ENCODE results near the gene GRK1.

The GRK1 gene

DNA sequence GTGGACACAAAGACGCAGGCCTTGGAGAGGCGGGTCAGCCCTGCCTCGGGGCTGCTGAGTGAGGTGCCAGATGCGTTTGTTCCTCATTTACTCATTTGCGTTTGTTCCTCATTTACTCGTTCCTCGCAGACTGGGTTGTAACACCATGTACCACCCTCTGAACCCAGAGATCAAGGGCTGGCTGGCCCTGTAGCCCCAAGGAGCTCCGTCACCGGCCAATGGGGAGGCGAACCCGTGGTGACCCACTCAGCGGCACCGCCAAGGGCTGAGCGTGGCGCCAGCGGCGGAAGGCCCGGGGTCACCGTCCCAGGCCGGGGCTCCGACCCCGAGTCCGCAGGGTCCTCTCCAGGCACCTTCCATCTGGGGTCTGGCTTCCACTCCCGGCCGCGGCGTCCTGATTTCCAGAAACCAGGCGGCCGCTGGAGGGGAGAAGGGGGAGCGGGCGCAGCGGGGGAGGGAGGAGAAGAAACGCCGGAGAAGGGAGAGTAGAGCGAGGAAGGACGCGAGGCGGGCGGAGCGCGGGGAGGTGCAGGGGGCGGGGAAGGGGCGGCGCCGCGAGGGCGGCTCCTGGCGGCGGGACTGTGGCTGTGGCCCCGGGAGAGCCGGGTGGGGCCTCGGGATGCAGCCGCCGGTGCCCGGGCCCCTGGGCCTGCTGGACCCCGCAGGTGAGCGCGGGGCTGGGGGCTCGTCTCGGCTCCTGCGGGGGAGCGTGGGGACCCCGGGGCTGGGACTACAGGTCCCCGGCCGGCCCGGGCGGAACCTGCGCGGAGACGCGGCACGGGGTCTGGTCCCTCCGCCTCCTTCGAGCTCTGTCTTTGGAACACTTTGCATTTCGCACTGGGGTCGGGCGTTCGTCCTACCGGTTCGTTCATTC, 91.9 kb downstream of the GRK1 start, which contains the start of gene TMEM255B:
TMEM255B (plus strand) TSS at position 576 of the 874 bp plus-strand sequence; CDS start at position 620, 44 bp downstream.
- DNase-seq (ENCODE audit: low spot score): peak; percentile 65

DNA sequence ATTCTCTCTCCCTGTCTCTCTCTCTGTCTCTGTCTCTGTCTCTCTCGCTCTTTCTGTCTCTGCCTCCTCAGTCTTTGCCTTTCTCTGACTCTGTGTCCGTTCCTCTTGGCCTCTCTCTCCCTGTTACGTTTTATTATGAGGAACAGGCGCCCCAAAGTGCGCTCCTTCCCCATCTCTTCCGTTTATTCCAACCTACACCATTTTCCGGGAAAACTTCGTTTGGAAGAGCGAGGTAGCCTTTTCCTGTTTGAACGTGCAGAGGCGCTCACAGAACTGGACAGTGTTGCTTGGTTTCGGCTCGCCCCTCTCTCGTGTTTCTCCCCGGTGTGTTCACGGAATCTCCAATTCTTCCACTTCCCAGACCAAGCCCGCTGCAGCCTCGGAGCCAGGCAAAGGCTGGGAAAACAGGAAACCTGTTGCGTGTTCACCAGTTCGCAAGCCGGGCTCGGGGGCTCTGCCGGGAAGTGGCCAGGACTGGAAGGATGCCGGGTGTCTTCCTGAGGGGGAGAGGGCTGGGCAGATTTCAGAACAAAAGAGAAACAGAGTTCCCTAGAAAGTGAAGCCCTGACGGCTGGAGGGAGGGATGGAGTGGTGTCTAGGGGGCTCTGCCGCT, 92.6 kb downstream of the GRK1 start:
- DNase-seq (ENCODE audit: low spot score): no peak

DNA sequence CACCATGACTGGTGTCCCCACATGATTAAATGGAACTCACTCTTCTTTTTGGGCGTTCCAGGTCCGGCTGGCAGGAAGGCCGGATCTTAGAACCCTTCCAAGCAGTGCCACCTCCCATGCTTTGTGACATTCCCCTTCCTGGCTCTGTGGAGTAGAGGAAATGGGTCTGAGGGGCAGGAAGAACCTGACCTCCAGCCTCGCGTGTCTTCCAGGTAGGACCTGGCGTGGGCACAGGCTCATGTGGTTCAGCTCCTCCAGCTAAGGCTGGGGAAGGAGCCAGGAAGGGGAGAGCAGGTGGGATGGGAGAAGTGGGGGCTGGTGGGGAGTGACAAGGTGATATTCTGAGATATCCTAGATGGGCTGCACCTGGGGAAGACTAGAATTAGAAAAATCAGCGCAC, 94.1 kb downstream of the GRK1 start:
- DNase-seq (ENCODE audit: low spot score): no peak

DNA sequence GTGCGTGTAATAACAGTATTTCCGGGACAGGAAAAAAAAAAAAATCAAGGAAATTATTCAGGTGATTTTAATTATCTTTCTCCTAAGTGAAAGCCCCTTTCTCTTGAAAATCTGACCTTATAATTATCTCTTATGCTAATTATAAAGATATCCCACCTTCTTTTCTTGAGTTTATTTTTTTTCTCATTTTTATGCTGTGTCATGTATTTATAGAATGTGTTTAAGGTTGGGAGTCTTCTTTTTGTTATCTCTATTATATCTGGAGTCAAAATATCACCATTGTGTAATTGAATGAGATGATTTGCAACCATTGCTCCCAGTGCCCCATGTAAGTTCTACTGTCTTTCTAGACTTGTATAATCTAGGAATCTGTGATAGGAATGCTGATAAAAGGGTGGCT, 95.1 kb downstream of the GRK1 start:
- DNase-seq (ENCODE audit: low spot score): no peak

DNA sequence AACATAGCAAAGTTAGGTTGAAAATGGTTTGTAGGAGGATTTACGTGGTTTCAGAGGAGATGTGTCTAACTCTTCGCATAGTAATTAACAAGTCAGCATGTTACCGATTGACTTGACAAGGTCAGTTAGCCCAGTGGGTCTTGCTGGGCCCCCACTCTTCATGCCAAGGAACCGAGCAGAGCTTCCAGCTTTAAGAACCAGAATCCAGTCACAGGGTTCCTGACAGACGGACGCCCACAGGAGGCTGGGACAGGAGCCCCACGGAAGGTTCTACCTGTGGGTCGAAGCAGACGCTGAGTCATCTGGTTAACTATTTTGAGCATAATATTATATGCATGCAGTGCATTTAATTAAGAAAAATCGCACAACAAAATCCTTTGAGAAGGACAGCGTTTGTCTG, 95.5 kb downstream of the GRK1 start:
- no peak for DNase-seq (ENCODE audit: low spot score)

DNA sequence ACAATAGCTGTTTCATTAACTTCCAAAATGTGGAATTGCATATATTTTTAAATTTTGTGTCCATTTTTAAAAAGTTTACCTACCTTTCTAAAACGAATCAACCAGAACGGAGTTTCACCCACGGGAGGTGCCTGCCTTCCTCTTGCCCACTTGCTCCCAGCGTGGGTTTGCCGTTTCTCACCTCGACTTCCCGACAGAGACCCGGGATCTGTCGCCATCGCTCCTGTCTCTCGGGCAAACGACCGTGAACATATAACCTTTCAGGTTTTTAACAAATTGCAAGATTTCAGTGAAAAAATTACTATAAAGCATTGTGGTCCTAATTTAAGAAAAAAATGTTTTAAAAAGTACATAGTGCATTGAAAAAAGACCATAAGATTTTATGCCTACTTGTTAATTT, 96.2 kb downstream of the GRK1 start:
- no peak for DNase-seq (ENCODE audit: low spot score)

DNA sequence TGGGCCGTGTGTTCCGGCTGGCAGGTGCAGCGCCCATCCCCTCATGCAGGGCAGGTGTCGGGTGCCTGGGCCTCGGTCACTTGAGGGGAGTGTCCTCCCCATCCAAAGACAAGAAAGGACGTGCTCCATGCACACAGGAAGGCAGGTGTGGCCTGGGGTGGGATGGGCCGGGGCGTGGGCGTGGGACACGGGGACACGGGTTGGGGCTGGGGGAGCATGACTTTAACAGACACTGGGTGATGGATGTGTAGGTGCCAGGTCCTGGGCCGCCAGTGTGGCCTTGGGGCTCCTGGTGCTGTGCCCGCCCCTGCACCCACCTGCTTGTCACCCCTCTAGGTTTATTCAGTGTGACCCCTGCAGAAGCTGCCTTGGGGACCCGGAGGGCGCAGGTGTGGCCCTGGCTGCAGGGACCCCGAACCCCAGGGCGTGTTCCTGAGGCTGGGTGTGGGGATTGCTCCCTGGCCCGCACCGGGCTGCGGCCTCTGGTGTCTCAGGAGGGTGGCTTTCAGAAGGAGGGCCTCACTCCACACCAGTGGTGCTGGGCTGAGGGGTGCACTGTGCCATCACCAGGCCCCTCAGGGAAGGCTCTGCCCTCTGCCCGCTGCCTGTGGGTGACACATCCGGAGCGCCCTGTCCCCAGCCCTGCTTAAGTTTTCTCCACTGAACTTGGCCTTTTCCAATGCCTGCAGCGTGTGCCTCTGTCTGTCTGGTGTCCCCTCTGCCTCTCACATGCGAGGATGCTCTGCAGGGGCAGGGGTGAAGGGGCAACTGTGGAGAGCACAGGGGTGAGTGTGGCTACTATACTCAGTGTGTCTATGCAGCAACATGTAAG, 97.2 kb downstream of the GRK1 start:
- no peak for DNase-seq (ENCODE audit: low spot score)

DNA sequence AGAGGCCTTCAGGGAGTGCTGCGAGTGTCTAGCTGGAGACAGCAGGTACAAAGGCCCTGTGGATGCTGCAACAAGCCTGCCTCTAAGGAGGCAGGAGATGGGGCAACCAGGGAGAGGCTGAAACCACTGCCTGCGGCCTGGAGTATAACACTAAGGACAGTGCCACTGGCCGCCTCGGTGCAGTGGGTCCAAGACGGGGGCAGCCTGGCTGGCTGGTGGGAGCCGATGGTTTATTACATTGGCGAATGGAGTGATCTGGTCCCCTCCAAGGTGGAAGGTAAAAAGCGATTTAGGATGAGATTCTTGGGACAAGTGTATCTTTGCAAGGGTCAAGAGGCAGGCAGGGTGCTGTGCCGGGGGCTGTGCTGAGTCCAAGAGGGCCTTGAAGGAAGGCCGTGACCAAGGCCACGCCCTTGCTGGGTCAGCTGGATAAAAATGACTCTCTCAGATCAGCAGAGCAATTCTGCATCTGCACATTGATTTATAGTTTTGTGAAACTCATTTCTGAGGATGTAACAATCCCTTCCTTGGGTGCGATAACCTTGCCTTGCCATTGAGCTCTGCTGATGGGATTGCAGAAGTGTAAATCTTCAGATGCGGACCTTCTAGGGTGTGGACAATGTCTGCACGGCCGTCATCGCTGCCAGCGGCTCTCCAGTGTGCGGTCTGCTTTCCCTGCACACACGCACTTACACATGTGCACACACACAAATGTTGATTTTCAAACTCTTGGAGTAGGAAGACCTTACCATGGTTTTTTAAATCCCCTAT, 98.0 kb downstream of the GRK1 start:
- no peak for DNase-seq (ENCODE audit: low spot score)

DNA sequence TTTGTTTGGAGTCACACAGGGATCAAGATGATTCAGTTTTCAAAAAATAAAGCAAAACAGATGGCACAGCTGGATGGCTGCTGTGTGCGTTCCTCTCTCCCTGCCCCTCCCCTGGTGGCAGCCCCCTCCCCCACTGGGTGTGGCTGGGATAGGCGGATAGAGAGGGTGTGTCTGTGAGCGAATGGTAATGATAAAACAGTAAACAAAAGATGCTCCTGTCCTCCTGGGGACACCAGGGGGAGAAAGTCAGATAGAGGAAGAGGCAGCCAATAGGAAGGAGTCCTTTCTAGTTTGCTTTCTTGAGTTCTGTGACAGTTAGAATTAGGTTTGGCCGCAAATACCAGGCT, 98.5 kb downstream of the GRK1 start:
- DNase-seq (ENCODE audit: low spot score): peak; percentile 56

DNA sequence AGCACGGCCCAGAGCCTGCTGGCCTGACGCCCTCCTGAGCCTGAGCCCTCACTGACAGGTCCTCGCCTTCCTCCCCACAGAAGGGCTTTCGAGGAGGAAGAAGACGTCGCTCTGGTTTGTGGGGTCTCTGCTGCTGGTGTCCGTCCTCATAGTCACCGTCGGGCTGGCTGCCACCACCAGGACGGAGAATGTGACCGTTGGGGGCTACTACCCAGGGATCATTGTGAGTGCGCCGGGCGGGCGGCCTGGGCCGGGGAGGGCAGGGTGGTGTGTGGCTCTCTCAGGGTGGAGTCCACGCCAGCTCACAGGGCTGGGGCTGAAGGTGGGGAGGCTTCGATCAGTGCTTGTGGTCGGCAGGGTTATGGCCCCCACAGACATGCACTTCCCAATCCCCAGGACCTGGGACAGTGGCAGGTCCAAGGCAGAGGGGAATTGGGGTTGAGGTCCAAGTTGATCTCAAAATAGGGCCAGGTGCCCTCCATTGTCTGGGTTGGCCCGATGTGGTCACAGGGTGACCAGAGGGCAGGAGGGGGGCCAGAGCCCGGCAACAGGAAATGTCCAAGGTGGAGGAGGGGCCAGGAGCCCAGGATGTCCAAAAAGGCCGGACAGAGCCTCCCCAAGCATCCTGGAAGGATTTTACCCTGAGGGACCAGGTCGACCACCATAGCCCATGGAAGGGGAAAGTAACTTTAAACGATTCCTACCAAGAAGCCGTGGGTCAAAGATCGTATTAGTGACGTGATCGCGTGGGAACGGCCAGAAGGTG, 99.2 kb downstream of the GRK1 start:
- no peak for DNase-seq (ENCODE audit: low spot score)

DNA sequence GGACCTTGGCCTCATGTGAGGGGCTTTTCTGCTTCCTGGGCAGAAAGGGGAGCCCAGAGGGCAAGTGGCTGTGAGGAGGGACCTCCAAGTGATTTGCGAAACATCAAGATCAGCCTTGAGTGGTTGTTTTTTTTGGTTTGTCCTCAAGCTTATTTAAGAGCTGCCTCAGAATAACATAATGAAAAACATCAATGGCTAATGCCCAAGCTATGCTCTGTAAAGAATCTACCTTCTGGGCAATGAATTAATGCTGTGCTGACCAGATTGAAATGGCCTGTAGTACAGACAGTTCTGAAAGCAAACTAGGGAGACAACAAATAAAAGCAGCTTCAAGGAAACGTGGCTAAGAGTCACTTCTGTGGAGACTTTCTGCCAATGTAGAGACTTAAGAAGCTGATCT, 100.3 kb downstream of the GRK1 start:
- DNase-seq (ENCODE audit: low spot score): no peak

DNA sequence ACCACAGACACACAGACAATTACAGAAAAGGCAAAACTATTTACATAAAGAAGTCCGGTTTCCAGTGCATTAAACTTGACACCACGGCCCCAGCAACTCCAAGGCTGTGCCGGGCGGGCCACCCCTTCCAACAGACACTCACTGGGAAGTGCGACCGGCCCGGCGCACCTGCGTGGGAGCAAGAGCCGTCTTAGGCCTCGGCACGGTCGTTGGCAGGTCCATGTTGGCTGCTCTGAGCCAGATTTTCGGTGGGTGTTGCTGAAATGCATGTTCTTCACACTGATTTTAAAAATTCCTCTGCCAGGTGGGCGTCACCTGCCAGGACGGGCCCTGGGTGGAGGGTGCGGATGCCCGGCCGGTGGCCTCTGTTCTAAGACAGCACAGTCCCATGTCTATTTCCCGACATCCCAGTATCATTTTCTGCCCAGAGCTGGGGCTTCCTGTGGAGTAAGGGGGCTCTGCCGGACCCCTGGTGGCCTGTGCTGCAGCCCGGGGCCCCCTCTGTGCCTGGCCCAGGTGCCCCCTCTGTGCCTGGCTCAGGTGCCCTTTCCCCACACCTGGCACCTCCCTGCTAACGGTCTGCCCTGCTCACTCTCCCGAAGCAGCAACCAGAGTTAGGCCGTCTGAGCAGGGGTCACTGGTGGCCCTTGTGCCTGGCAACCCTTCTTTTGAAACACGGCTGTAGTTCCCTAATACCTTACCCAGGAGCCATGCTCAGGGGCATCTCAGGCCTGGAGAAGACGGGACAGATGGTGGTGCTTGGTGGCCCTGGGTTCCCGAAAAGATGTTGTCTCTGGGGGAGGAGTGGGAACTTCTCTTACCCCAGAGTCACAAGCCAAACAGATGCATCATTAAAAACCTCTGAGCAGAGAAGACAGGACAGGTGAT, 101.2 kb downstream of the GRK1 start:
- no peak for DNase-seq (ENCODE audit: low spot score)

DNA sequence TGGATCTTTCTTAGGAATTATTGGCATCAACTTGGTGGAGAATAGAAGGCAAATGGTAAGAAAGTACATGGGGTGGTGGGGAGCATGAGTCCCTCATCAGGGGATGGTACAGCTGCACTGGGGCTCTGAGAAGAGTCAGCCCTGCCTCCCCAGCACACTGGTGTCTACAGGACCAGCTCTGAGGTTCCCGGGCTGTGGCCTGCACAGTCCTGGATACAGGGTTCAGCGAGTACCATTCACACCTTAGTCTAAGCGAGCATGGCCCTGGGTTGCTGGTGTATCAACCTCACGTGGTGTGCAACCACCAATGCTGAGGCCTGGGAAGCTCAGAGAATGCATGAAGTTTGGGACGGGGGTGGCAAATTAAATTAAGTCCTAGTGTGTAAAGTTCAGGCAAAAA, 102.1 kb downstream of the GRK1 start:
- DNase-seq (ENCODE audit: low spot score): no peak

DNA sequence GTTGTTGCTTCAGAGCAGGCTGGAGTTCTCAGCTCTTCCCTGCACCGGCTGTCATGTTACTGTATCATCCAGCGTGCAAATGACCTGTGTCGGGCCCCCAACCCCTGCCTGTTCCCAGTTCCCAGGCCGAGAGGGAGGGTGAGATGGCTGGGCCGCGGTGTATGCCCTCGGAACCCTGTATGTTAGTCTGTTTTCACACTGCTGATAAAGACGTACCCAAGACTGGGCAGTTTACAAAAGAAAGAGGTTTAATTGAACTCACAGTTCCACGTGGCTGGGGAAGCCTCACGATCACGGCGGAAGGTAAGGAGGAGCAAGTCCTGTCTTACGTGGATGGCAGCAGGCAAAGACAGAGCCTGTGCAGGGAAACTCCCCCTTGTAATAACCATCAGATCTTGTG, 102.9 kb downstream of the GRK1 start:
- DNase-seq (ENCODE audit: low spot score): no peak

DNA sequence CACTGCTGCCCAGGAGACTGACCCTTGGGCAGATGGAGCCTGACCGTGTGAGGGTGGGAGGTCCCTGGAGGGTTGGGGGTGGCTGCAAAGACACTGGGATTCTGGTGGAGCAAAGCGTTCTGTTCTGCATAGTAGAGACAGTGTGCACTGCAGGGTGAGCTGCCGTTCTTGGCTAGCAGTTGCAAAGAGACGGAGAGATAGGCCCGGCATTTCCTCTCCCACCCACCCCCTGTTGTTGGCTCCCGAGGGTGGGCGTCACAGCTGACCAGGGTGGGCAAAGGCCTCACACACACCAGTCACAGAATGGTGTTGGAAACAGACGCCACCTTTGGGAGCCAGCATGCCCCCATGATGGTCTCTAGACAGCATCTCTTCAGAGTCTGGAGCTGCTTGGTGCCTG, 103.4 kb downstream of the GRK1 start:
- DNase-seq (ENCODE audit: low spot score): no peak

DNA sequence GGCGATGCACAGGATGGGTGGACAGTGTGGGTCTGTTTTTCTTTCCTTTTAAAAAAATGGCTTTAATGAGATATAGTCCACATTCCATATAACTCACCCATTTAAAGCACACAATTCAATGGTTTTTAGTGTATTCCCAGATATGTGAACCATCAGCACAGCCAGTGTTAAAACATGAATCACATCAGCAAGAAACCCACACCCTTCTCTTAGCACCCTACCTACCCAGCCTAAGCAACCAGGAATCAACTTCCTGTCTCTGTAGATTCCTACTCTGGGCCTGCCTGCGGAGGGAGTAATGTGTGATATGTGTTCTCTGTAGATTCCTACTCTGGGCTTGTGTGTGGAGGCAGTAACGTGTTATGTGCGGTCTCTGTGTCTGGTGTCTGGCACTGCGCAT, 103.9 kb downstream of the GRK1 start:
- DNase-seq (ENCODE audit: low spot score): no peak

DNA sequence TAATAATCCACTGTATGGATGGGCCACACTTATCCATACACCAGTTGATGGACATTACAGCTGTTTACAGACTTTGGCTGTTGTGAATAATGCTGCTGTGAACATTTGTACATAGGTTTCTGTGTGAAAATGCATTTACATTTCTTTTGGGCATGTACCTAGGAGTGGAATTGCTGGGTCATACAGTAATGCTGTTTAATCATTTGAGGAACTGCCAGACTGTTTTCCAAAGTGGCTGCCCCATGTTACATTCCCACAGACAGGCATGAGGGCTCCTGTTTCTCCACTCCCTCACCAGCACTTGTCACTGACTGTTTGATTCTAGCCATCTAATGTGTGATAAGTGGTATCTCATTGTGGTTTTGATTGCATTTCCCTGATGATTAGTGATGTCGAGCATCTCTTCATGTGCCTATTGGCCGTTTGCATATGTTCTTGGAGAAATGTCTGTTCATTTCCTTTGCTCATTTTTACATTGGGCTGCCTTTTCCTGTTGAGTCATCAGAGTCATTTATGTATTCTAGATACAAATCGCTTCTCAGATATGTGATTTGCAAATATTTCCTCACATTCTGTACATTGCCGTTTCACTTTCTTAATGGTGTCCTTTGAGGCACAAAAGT, 104.8 kb downstream of the GRK1 start:
- DNase-seq (ENCODE audit: low spot score): no peak

DNA sequence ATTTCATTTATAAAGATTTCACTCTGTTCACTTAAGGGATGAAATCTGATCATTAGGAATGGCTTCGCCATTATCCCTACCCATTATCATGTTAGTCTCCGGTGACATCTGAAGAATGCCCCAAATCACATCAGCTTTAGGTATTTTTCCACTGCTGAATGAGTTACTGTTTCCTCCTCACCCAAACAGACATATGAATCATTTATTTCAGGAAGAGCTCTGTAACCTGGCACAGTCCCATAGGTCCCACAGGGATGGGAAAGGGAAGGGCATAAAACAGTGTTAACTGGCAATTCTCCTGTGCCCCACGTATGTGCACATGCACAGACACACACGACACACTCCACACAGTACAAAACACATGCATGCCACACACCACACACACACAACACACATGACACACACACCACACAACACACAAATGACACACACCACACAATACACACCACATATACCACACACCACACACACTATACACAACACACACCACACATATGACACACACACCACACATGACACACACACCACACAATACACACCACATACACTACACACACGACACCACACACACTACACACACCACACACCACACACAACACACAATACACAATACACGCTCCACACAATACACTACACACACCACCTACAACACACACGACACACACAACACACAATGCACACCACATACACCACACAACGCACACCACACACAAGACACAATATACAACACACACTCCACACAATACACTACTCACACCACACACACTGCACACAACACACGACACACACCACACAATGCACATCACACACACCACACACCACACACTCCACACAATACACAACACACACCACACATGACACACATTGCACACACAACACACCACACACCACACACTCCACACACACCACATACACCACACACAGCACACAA, 107.4 kb downstream of the GRK1 start:
- DNase-seq (ENCODE audit: low spot score): no peak
